CD4-positive, alpha-beta T cell treated with Interleukin-15 for 4 hours (primary cell): Measurements from ENCODE around the gene TRIP11.
A peak's percentile ranks its signal among the peaks of the same experiment; 100 is the strongest.

Source experiments
- DNase-seq: peaks from one replicate; pipeline ENCODE4 v3.0.0-alpha.2; 2020; ENCODE audit warnings: low spot score

The TRIP11 gene

DNA sequence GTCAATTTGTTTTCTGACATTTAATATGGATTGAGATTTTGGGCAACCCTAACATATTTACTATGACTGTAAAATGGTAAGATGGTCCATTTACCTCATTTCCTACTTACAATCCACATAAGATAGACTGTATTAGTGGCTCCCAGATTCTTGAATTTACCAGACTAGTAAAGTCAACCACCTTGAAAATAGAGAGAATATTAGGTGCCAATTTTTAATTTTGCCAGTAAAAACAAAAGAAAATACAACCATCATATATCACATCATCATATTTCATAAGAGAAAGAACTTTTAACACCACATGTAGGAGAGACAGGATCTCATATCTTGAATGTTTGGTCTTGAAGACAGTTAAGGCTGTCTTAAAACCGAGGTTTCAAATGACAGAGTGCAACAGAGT lies 84.7 kb downstream of the TRIP11 start:
- no peak for DNase-seq

DNA sequence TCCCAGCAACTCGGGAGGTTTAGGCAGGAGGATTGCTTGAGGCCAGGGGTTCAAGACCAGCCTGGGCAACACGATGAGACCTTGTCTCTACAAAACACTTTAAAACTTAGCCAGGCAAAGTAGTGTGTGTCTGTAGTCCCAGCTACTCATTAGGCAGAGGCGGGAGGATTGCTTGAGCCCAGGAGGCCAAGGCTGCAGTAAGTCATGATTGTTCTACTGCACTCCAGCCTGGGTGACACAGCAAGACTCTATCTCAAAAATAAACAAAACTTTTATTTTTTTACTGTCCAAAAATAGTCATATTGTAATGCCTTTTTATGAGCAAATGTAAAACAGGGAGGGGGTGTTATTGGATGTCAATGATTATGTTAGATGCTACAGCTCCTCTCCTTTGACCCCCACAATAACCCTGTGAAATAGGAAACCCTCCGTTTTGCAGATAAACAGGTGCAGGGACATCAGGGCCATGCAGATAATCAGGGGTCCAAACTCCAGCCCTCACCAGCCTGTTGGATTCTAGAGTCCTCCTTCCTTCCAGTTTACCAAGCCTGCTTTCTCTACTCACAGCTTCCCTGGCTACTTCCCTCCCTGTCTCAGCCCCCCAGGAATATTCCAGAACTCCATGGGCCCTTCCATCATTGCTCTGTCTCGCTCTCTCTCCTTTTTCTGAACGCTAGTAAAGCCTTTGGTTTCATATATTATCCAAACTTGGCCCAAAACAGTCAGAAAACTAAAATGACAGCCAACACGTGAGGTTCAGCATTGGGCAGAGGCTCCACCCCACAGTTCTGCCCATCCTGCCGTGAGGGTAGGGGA lies 86.5 kb downstream of the TRIP11 start:
- DNase-seq = no peak

DNA sequence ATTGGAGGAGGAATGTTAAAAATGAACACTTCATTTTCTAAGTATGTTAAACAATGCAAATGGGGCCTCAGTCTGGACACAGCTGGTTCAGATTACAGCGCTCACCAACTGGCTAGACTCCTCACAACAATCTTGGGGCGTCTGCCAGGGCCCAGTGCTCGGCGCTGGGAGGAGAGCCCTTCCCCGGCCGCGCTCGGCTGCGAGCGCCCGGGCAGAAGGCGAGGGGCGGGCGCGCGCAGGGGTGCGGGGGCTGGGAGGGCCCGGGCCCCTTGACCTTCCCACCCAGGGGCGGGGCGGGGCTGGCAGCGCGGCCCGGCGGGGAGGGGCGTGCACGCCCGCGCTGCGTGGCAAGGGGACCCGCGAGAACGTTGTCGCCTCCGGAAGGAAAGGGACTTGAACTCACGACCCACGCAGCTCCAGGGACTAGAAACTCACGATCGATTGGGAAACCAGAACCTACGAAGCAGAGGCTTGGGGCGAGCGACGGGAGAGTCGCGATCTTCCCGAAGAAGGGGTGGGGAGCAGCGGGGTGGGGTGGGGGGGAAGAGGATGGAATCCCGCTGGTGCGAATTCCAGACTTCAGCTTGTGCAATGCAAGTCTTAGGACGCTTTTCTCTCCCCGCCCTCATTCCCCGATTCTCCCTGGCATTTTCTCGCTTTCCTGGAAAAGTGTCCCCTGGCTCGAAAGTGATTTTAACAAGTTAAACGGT lies 92.2 kb downstream of the TRIP11 start, which contains the start of gene FBLN5:
Gene FBLN5 (minus strand): TSS at position 220 of the 710 bp plus-strand sequence. CDS start 465 bp downstream, outside the sequence.
- DNase-seq = peak; percentile 17

DNA sequence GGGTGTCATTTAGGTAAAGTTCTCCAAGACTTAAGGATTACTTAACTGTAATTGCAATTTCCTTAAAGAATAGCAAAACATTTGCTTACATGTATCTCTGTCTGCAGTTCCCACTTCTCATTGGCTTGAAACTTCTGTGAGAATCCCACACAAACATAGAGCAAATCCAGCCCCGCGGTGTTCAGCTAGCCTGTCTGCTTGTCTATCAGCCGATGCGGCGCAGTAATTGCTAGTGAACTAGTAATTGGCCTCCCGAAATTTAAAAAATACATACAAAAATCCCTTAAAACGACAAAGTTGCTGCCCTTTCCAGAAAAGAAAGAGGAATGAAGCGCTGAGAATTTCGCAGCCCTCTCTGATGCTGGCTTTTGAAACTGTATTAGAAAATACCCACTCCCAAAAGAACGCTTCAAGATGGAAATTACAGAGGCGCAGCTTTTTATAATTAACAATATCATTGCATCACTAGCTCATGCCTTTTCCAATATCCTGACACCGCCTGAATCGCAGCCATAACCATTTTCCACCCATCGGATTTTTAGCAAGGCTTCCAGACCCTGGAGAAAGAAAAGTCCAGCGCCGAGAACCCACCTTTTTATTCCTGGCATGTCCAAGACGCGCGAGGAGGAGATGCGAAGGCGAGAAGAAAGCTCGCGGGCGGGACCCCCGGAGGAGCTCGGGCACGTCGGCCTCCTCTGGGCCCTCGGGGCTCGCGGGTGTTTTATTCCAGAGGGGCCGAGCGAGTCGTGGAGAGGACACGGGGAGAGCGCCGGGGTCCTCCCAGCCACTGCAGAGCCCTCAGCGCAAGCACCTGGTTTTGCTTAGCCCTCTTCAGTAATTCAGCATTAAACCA lies 93.0 kb downstream of the TRIP11 start:
- DNase-seq = no peak

DNA sequence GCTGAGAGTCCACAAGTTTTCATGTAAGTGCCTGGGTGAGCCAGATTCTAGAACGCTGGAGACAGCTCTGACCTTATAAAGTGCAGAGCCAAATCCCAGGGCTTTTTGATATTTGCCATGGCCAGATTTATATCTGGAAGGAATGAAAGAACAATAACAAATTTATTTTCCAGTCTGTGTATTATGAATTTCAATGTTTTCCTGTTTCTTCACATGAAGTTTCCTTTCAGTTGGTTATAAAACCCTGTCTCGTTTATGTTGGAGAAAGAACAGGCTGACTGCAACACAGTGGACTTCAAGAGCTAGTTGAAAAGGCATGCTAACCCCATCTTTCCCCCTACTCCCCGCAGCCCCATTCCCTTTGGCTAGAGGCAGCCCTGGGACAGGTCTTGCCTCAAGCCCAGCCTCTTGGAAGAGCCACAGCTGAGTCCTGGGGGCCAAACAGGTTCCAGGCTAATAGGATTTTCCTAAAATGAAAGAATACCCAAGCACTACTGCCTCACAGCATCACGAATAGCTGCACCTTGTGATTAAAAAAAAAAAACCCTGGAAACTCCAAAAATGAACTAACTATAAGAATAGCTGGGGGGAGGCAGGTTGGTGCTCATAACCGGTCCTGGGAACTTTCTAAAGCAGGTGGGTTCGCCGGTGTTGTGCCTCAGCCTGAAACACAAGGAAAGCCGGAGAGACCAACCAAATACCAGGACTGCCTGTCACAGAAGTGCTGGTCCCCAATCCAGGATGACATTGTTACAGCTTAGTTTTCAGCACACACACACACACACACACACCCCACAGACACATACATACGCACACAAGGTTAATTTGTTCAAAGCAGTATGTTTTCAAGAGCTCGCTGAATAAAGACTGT lies 93.9 kb downstream of the TRIP11 start:
- DNase-seq = no peak

DNA sequence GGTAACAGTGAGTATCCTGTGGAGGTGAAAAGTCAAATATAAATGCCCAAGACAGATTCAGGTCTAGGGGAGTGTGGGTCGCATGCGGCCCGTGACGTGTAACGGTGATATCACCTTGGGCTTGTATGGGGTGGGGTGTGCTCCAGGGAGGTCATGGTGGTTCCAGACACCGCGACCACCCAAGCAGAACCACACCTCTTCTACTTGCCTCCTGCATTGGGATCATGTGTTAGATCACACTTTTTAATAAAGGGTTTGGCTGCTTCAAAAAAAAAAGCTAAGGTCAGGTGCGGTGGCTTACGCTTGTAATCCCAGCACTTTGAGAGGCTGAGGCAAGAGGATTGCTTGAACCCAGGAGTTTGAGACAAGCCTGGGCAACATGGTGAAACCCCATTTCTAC lies 96.9 kb downstream of the TRIP11 start:
- no peak for DNase-seq

DNA sequence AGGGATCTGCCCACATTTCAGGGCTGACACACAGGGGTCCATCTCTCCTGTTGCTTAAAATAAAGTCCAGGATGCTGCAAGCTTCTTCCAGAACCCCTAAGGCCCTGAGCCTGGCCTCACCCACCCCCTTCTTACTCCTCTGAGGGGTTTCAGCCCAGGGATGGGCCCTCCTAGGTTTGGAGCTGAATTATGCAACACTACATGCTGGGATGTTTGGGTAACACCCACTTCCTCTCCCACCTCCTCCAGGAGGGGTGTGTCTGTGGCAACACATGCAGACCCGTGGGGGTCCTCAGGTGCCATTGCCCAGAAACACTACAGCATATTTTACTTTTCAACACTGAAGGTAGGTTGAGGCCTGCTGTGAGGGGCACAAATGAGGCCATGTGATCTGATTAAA lies 97.7 kb downstream of the TRIP11 start:
- DNase-seq = no peak

DNA sequence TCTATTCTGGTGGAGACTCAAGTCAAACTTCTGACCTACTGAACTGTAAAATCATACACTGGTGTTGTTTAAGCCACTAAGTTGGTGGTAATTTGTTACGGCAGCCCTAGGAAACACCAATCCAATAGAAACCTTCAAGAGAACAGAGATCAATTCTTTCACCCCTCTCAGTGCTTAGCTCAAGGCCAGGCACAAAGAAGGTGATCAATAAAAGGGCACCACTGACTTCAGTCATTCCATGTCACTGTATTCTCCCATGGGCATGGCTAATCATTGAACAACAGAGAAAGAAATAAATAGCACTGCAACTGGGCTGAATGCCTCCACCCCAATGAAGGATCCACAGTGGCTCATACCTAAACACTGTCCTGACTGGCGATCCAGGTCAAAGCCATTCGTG lies 99.7 kb downstream of the TRIP11 start:
- no peak for DNase-seq

DNA sequence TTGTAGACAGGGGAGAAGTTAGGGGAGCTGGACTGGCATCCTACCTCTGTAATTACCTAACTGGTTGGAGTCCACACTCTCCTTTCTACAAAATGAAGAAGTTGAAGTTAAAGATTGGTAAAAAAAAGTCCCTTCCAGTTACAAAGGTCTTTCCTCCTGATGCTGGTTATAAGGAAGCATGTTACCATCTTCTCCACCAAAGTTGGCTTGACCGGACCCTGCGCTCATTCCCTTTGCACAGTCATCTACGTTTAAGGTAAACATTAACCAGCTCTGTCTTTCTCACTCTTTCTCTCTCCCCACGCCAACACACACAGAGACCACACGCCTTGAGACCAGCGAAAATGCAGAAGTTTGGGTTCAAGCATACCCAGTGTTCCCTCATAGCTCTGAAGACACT lies 104.3 kb downstream of the TRIP11 start:
- no peak for DNase-seq

DNA sequence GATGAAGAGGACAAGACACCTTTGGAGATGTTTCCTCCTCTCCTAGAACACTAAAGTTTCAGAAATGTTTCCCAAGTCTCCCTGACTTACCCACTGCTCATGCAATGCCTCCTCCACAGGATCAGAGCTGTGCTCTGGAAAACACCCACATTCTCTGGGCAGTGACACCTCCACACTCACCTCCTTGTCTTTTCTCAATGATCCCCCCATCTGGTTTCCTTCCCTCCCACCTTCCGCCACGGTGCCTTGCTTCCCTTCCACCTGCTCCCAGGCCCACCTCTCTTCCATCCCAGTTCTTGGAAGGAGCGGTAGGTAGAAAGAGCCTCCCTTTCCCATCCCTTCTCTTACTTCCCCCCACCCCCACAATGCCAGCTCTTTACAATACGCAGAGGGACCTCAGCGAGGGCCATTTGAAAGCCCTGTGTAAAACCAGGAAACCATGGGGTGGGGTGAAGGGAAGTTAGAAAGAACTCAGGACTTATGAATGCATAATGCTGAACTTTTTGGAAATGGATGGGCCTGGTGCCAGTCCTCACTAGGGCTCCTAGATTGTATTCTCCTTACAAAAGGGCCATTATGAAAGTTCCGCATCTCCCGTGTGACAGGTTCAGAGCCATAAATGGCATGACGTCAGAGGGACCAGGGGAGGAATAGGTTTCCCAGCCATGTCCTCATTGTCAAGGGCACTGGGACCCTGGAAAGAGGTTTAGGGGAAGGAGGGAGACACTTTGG lies 105.1 kb downstream of the TRIP11 start:
- DNase-seq = no peak

DNA sequence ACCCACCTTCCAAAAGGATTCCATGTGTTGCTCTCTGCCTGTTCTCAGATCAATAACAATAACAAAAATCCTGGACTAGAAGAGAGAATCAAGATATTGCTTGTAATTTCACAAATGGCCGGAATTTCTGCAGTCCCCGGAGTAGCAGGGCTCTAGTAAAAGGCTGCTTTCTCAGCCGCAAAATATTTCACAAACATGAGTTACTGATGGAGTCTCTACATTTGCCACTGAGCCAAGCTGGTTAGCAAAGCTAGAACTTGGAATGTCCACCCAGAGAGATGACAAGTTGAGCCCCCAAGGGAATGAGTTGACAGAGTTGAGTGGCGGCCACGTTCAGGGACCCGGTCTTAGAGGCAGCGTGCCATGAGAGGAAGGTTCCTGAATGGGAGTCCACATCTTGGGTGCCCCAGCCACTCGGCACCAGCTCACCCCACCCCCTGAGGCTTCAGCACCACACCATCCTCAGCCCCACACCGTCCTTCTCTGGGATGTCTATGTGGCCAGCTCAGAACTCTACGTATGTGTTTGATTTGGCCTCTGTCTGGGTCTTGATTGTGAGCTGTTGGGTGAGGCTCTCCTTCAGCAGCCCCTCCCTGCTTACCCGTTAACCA lies 108.3 kb downstream of the TRIP11 start:
- no peak for DNase-seq

DNA sequence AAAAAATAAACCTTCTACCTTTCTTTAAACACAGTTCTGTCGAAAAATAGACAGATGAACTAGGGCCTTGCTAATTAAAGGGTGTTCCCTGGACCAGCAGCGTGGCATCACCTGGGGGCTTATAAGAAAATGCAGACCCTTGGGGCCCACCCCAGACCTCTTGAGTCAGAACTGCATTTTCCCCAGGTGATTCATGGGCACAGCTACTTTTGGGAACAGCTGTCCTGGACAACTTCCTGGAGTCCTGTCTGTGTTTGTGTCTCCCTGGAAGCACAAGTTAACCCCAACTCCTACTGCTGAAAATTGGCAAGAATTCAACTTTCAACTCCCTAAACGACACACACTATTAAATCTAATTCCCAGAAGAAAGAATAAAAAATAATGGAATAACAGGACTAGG lies 110.2 kb downstream of the TRIP11 start:
- DNase-seq = no peak

DNA sequence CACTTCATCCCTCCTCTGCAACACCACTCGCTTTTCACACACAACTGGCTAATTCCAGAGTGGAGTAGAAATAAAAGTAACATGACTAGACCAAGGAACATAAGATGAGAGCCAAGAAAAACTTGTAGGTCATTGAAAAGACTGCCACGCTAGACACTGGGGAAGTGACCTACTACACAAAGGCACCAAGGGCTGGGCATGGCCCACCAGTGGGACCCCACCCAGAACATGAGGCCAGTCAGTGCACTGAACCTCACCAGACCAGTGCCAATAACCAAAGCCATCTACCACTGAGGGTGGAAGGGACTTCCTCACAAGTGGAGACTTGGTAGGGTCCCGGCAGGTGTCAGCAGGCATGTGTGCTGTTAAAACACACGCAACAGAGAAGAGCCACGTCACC lies 112.1 kb downstream of the TRIP11 start:
- DNase-seq = no peak

DNA sequence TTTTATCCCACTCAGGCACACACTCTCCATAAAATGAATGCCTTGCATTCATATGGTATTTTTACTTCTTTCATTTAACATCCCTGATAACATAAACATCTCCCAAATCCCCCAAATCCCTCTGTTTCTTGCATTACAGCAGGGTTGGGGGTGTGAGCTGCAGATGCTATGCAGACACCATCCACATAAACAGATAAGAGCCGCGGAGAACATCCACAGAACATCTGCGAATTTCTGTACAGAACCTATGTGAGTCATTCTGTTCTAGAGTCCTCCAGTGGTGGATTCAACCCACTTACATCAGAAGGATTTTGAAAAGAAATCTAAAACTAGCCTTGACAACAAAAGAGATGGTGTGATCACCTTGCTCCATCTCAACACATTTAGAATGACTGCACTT lies 112.7 kb downstream of the TRIP11 start:
- DNase-seq = no peak

DNA sequence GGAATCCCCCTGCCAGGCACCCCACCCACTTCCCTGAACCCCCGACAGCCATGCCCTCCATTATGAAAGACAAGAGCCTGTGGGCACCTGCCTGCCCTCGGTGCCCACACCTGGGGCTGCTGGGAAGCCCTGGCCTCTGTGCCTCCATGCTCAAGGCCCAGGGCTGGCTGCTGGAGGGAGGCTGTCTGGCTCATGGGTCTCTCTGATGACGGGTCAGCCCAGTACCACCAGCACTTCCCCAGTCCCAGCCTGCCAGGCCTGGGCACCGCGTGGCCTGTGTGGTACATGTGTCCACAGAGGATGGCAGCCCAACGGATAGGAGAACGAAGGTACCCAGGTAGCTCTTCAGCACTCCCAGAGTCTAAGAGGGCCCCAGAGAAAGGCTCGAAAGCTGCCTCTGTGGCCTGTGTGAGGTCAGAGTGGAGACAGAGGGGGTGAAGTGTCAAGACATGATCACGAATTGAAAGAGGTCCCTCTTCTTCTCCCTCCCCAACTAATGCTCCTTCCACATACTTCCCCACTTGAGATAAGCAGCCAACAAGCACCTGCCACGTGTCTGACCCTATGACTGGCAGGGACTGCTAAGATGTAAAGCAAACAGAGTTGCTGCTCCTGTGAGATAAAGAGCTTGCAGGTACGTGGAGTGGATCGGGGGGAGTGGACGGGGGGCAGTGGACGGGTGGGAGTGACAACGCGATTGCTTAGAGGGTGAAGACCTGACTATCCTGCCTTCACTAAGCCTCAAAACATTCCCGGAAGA lies 113.5 kb downstream of the TRIP11 start:
- no peak for DNase-seq

DNA sequence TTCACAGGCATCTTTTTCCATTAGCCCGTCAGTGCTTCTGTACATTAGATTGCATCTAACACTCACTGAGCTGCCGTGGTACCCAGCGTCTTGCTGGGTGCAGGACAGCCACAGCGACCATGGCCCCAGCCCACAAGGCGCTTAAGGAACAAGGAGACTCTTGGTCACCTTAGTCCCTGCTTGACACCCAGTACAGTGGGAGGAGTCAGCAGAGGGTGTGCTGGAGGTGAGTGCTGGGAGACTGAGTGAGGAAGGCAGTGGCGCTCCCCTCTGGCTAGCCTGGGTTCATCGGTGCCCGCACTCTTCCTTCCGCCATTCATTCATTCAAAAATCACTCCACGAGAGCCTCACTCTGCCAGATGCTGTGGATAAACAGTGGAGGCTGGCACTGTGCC lies 114.1 kb downstream of the TRIP11 start:
- DNase-seq = no peak

DNA sequence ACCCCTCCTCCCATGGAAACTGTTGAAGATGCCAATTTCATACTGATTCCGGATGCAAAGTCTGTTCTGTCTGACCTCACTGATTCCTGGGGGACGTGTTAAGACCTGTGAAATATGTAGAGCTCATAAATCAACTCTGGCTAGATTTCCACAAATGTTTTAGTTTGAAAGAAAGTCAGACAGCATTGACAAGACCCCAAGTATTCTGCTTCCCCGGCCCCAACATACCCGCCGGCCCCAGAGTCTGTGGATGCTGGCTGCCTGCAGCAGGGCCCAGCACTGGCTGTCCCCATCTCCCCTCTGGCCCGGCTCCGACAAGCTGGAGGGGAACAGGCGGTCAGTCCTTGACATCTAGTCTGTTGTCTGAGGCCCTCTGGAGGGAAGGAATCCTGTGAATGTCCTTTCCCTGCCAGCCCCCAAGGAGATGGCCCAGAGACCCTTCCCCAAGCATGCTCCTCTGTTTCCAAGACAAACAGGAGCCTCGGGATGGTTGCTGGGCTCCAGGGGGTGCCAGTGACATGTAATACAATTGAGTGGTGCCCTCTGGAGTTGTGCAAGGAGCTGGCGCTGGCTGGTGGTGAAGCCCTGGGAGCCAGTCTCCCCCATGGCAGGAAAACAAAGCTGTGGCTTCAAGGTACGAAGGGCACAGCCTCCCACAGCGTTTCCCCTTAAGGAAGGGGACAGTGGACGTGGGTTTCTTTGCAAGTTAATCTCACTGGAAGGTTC lies 114.7 kb downstream of the TRIP11 start:
- no peak for DNase-seq

DNA sequence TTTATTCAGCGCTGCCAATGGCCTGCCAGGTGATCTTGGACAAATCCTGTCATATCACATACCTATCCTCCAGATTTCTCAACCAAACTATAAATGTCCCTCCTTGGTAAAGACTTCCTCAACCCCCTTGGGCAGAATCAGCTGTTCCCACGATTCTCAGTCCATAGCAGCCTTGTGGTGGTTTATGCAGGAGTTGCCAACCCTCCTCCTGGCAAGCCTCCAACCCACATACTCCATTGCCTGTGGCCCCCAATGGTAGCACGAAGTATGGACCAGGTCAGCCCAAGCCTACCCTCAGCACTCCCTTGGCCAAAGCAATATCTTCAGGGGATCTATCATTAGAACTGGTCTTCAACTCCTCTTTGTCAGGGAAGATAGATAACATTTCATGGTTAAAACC lies 119.3 kb downstream of the TRIP11 start:
- no peak for DNase-seq

DNA sequence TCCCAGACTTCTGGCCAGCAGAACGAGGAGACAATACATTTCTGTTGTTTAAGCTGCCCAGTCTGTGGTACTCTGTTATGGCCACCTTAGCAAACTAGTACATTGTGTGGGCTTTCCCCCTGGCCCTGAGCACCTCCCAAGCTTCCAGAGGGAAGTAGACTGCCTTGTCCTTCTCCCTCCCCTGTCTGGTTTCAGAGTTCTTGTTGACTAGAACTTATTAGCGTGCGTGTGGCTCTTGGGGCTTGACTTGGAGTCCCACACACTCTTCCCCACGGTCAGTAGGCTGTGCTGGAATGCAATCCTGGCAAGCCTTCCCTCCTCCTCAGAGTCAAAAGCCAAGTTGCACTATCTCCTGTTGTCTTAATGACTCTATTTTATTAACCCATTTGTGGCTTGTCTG lies 120.0 kb downstream of the TRIP11 start:
- DNase-seq = no peak
